ENCODE results near the gene LAMB4.

The LAMB4 gene

GRCh38 chr7:108130261-108130660 lies at the start of gene LAMB4:
Gene LAMB4, minus strand, starts transcription at chr7:108130361. Its CDS starts 7,197 bp downstream, at chr7:108123164.
- no peak within 1 kb of the TSS for H3K4me3 Mint-ChIP-seq
- intact Hi-C loops (cut with micrococcal nuclease) = no loop called here
- H3K36me3 Mint-ChIP-seq (ENCODE audit: low read depth) = no peaks in the 10 kb centered on the region
- peaks cover 1% of the 10 kb centered on the region for H3K27me3 Mint-ChIP-seq
- H3K4me1 Mint-ChIP-seq (ENCODE audit: low read depth) = peaks cover 4% of the 10 kb centered on the region
- no peaks in the 10 kb centered on the region for H3K9me3 Mint-ChIP-seq
- H3K27ac Mint-ChIP-seq = no peak within 1 kb of the TSS

- intact Hi-C loops (cut with micrococcal nuclease) = no loop called here
- H3K27me3 Mint-ChIP-seq = peaks cover 3% of the 10 kb centered on the region
- H3K27ac Mint-ChIP-seq = no peak overlapping the region
- no peaks in the 10 kb centered on the region for H3K36me3 Mint-ChIP-seq (ENCODE audit: low read depth)
- no peak overlapping the region for H3K4me3 Mint-ChIP-seq
- H3K4me1 Mint-ChIP-seq (ENCODE audit: low read depth) = no peaks in the 10 kb centered on the region
- no peaks in the 10 kb centered on the region for H3K9me3 Mint-ChIP-seq
Measured at GRCh38 chr7:108178398-108178797, 48.2 kb upstream of the LAMB4 start.

- Mint-ChIP-seq H3K27me3 (peaks cover 5% of the 10 kb centered on the region), H3K27ac (no peak overlapping the region), H3K9me3 (no peaks in the 10 kb centered on the region), H3K4me3 (no peak overlapping the region), H3K36me3 (ENCODE audit: low read depth) (no peaks in the 10 kb centered on the region), H3K4me1 (ENCODE audit: low read depth) (no peaks in the 10 kb centered on the region)
- intact Hi-C loops (cut with micrococcal nuclease) = no loop called here
Measured at GRCh38 chr7:108171164-108171563, 41.0 kb upstream of the LAMB4 start.

- Mint-ChIP-seq H3K27ac (no peak overlapping the region), H3K36me3 (ENCODE audit: low read depth) (no peaks in the 10 kb centered on the region), H3K4me3 (no peak overlapping the region), H3K27me3 (peaks cover 5% of the 10 kb centered on the region), H3K4me1 (ENCODE audit: low read depth) (no peaks in the 10 kb centered on the region), H3K9me3 (no peaks in the 10 kb centered on the region)
- intact Hi-C loops (cut with micrococcal nuclease) = no loop called here
Measured at GRCh38 chr7:108170251-108170650, 40.1 kb upstream of the LAMB4 start.

GRCh38 chr7:108167460-108167859 lies 37.3 kb upstream of the LAMB4 start:
- Mint-ChIP-seq H3K27me3 (peaks cover 2% of the 10 kb centered on the region), H3K9me3 (peaks cover 9% of the 10 kb centered on the region), H3K27ac (no peak overlapping the region), H3K4me1 (ENCODE audit: low read depth) (no peaks in the 10 kb centered on the region), H3K36me3 (ENCODE audit: low read depth) (no peaks in the 10 kb centered on the region), H3K4me3 (no peak overlapping the region)
- intact Hi-C loops (cut with micrococcal nuclease) = no loop called here

- H3K27ac Mint-ChIP-seq = no peak overlapping the region
- intact Hi-C loops (cut with micrococcal nuclease) = no loop called here
- H3K4me3 Mint-ChIP-seq = no peak overlapping the region
- no peaks in the 10 kb centered on the region for H3K27me3 Mint-ChIP-seq
- no peaks in the 10 kb centered on the region for H3K4me1 Mint-ChIP-seq (ENCODE audit: low read depth)
- no peaks in the 10 kb centered on the region for H3K36me3 Mint-ChIP-seq (ENCODE audit: low read depth)
- peaks cover 9% of the 10 kb centered on the region for H3K9me3 Mint-ChIP-seq
Measured at GRCh38 chr7:108166687-108167086, 36.5 kb upstream of the LAMB4 start.

- Mint-ChIP-seq H3K9me3 (peaks cover 9% of the 10 kb centered on the region), H3K4me1 (ENCODE audit: low read depth) (no peaks in the 10 kb centered on the region), H3K4me3 (no peak overlapping the region), H3K27ac (no peak overlapping the region), H3K36me3 (ENCODE audit: low read depth) (no peaks in the 10 kb centered on the region), H3K27me3 (no peaks in the 10 kb centered on the region)
- intact Hi-C loops (cut with micrococcal nuclease) = no loop called here
Measured at GRCh38 chr7:108165723-108166122, 35.6 kb upstream of the LAMB4 start.

GRCh38 chr7:108164946-108165345 lies 34.8 kb upstream of the LAMB4 start:
- Mint-ChIP-seq H3K36me3 (ENCODE audit: low read depth) (no peaks in the 10 kb centered on the region), H3K4me1 (ENCODE audit: low read depth) (no peaks in the 10 kb centered on the region), H3K4me3 (no peak overlapping the region), H3K27me3 (peaks cover 1% of the 10 kb centered on the region), H3K9me3 (peaks cover 9% of the 10 kb centered on the region), H3K27ac (no peak overlapping the region)
- intact Hi-C loops (cut with micrococcal nuclease) = no loop called here

- Mint-ChIP-seq H3K27me3 (peaks cover 1% of the 10 kb centered on the region), H3K4me1 (ENCODE audit: low read depth) (no peaks in the 10 kb centered on the region), H3K4me3 (no peak overlapping the region), H3K27ac (no peak overlapping the region), H3K36me3 (ENCODE audit: low read depth) (no peaks in the 10 kb centered on the region), H3K9me3 (peaks cover 9% of the 10 kb centered on the region)
- intact Hi-C loops (cut with micrococcal nuclease) = no loop called here
Measured at GRCh38 chr7:108164342-108164741, 34.2 kb upstream of the LAMB4 start.

- peaks cover 8% of the 10 kb centered on the region for H3K9me3 Mint-ChIP-seq
- H3K4me1 Mint-ChIP-seq (ENCODE audit: low read depth) = peaks cover 5% of the 10 kb centered on the region
- no peak overlapping the region for H3K27ac Mint-ChIP-seq
- H3K4me3 Mint-ChIP-seq = no peak overlapping the region
- peaks cover 10% of the 10 kb centered on the region for H3K27me3 Mint-ChIP-seq
- H3K36me3 Mint-ChIP-seq (ENCODE audit: low read depth) = no peaks in the 10 kb centered on the region
- intact Hi-C loops (cut with micrococcal nuclease) = no loop called here
Measured at GRCh38 chr7:108158776-108159175, 28.6 kb upstream of the LAMB4 start.

- Mint-ChIP-seq H3K27me3 (peaks cover 10% of the 10 kb centered on the region), H3K4me1 (ENCODE audit: low read depth) (peaks cover 5% of the 10 kb centered on the region)
Measured at GRCh38 chr7:108157606-108158335, 27.6 kb upstream of the LAMB4 start.

GRCh38 chr7:108156897-108157605 lies 26.9 kb upstream of the LAMB4 start:
- no peaks in the 10 kb centered on the region for H3K36me3 Mint-ChIP-seq (ENCODE audit: low read depth)
- intact Hi-C loops (cut with micrococcal nuclease) = no loop called here
- peaks cover 5% of the 10 kb centered on the region for H3K4me1 Mint-ChIP-seq (ENCODE audit: low read depth)
- no peak overlapping the region for H3K4me3 Mint-ChIP-seq
- peaks cover 13% of the 10 kb centered on the region for H3K27me3 Mint-ChIP-seq
- no peaks in the 10 kb centered on the region for H3K9me3 Mint-ChIP-seq
- H3K27ac Mint-ChIP-seq = no peak overlapping the region

More at GRCh38 chr7:108157606-108158335, 27.6 kb upstream of the LAMB4 start:
- intact Hi-C loops (cut with micrococcal nuclease) = no loop called here
- H3K36me3 Mint-ChIP-seq (ENCODE audit: low read depth) = no peaks in the 10 kb centered on the region
- no peak overlapping the region for H3K4me3 Mint-ChIP-seq
- no peak overlapping the region for H3K27ac Mint-ChIP-seq
- H3K9me3 Mint-ChIP-seq = no peaks in the 10 kb centered on the region

GRCh38 chr7:108152198-108152597 lies 22.0 kb upstream of the LAMB4 start:
- Mint-ChIP-seq H3K27me3 (peaks cover 15% of the 10 kb centered on the region), H3K4me1 (ENCODE audit: low read depth) (peaks cover 5% of the 10 kb centered on the region), H3K4me3 (no peak overlapping the region), H3K36me3 (ENCODE audit: low read depth) (no peaks in the 10 kb centered on the region), H3K27ac (no peak overlapping the region), H3K9me3 (no peaks in the 10 kb centered on the region)
- intact Hi-C loops (cut with micrococcal nuclease) = no loop called here

GRCh38 chr7:108149908-108150307 lies 19.7 kb upstream of the LAMB4 start:
- H3K4me1 Mint-ChIP-seq (ENCODE audit: low read depth) = no peaks in the 10 kb centered on the region
- intact Hi-C loops (cut with micrococcal nuclease) = loop anchor here (10.0 kb wide), 1 partner anchor 255 kb away; the partner anchor contains the start of gene DLD
- no peak overlapping the region for H3K4me3 Mint-ChIP-seq
- no peaks in the 10 kb centered on the region for H3K9me3 Mint-ChIP-seq
- no peak overlapping the region for H3K27ac Mint-ChIP-seq
- peaks cover 9% of the 10 kb centered on the region for H3K27me3 Mint-ChIP-seq
- H3K36me3 Mint-ChIP-seq (ENCODE audit: low read depth) = no peaks in the 10 kb centered on the region

All from dendritic cell treated with granulocyte-macrophage colony-stimulating factor and Interleukin-4, amounts not matched to agents 40 ng/mL and 50 ng/mL, for 4 days (primary cell).